HepG2 (cell line): ENCODE results near the gene ZFAND6. TPM values are rescaled to one million over a fixed set of nuclear protein-coding genes. Genes with fewer than 3 reads are reported as not detected.
A peak's percentile ranks its signal among the peaks of the same experiment; 100 is the strongest.

Experiments
- ASH2L ChIP-seq: fragments of 300-600, 200-600 bp; sonication (generic); IDR thresholded peaks from 2 replicates; pipeline ENCODE4 v1.7.0; 2017; ENCODE audit warnings: low read depth, mild to moderate bottlenecking, moderate library complexity, mixed read lengths, low read length; ENCODE audit not compliant: insufficient read length
- BCLAF1 ChIP-seq: fragments of 450-650 bp; IDR thresholded peaks from 2 replicates; pipeline ENCODE4 v1.6.1; 2017; ENCODE audit warnings: mild to moderate bottlenecking
- ERF ChIP-seq: IDR thresholded peaks from 2 replicates; pipeline ENCODE4 v1.6.1; 2018; ENCODE audit warnings: missing biosample characterization, missing genetic modification reagents
- HNRNPLL ChIP-seq: fragments of 200-400 bp; formaldehyde crosslinking; IDR thresholded peaks from 2 replicates; pipeline ENCODE4 v1.6.1; 2017; ENCODE audit warnings: mild to moderate bottlenecking, low read depth, low read length; ENCODE audit not compliant: poor library complexity, severe bottlenecking
- HOXA9 ChIP-seq: sonication (generic); formaldehyde crosslinking; IDR thresholded peaks from 2 replicates; pipeline ENCODE4 v1.8.1; 2022; ENCODE audit warnings: missing genetic modification reagents, mild to moderate bottlenecking, moderate library complexity, borderline replicate concordance
- HOXD1 ChIP-seq: sonication (generic); formaldehyde crosslinking; IDR thresholded peaks from 2 replicates; pipeline ENCODE4 v1.5.0; 2020; ENCODE audit warnings: missing genetic modification reagents
- JDP2 ChIP-seq: sonication (generic); formaldehyde crosslinking; IDR thresholded peaks from 2 replicates; pipeline ENCODE4 v1.8.1; 2022; ENCODE audit warnings: missing genetic modification reagents, borderline replicate concordance
- KAT8 ChIP-seq: IDR thresholded peaks from 2 replicates; pipeline ENCODE4 v1.6.1; 2016; ENCODE audit warnings: missing genetic modification reagents, missing compliant biosample characterization
- KDM5B ChIP-seq: sonication (generic); formaldehyde crosslinking; IDR thresholded peaks from 2 replicates; pipeline ENCODE4 v1.4.0; 2020; ENCODE audit warnings: missing genetic modification reagents, mild to moderate bottlenecking, borderline replicate concordance
- KLF15 ChIP-seq: sonication (generic); formaldehyde crosslinking; IDR thresholded peaks from 2 replicates; pipeline ENCODE4 v1.8.1; 2023; ENCODE audit warnings: borderline replicate concordance, mild to moderate bottlenecking, inconsistent platforms, missing genetic modification reagents, mixed read lengths
- RXRB ChIP-seq: IDR thresholded peaks from 2 replicates; pipeline ENCODE4 v1.6.1; 2016; ENCODE audit warnings: borderline replicate concordance, missing genetic modification reagents, missing compliant biosample characterization
- SNRNP70 ChIP-seq: fragments of 200-400 bp; formaldehyde crosslinking; IDR thresholded peaks from 2 replicates; pipeline ENCODE4 v1.6.1; 2017; ENCODE audit warnings: mild to moderate bottlenecking, low read depth, low read length, moderate library complexity
- SOX13 ChIP-seq, 3 experiments: fragments of 450-650 bp in 1 of 3; sonication (generic) in 1 of 3; formaldehyde crosslinking in 1 of 3; IDR thresholded peaks in 2 of 3; conservative IDR thresholded peaks in 1 of 3; 2 replicates each; pipeline versions ENCODE4 v1.5.0 to v1.6.1; 2016 to 2020; ENCODE audit warnings: antibody characterized with exemption in 1 of 3, mild to moderate bottlenecking in 1 of 3, missing compliant biosample characterization in 1 of 3, missing genetic modification reagents in 1 of 3, moderate library complexity in 1 of 3
- SP1 ChIP-seq, 2 experiments: fragments of 450-650 bp in 1 of 2; sonication (generic) in 1 of 2; formaldehyde crosslinking in 1 of 2; IDR thresholded peaks; 2 replicates each; pipeline versions ENCODE4 v1.4.0 to v1.6.1; 2016 to 2020; ENCODE audit warnings: missing genetic modification reagents in 1 of 2
- THRA ChIP-seq: sonication (generic); formaldehyde crosslinking; IDR thresholded peaks from 2 replicates; pipeline ENCODE4 v1.4.0; 2020; ENCODE audit warnings: missing genetic modification reagents, borderline replicate concordance
- TOE1 ChIP-seq: sonication (generic); formaldehyde crosslinking; IDR thresholded peaks from 2 replicates; pipeline ENCODE4 v1.4.0; 2020; ENCODE audit warnings: mild to moderate bottlenecking, missing genetic modification reagents
- YEATS4 ChIP-seq: sonication (generic); formaldehyde crosslinking; IDR thresholded peaks from 2 replicates; pipeline ENCODE4 v1.4.0; 2020; ENCODE audit warnings: missing genetic modification reagents, borderline replicate concordance
- ZNF138 ChIP-seq: sonication (generic); formaldehyde crosslinking; IDR thresholded peaks from 2 replicates; pipeline ENCODE4 v1.5.0; 2020; ENCODE audit warnings: mild to moderate bottlenecking, low read depth, missing genetic modification reagents
- ZNF232 ChIP-seq: sonication (generic); formaldehyde crosslinking; IDR thresholded peaks from 2 replicates; pipeline ENCODE4 v1.4.0; 2020; ENCODE audit warnings: missing genetic modification reagents, borderline replicate concordance
- ZNF275 ChIP-seq: sonication (generic); formaldehyde crosslinking; IDR thresholded peaks from 2 replicates; pipeline ENCODE4 v1.8.0; 2022; ENCODE audit warnings: missing genetic modification reagents, mild to moderate bottlenecking, inconsistent platforms, borderline replicate concordance
- ZNF552 ChIP-seq: sonication (generic); formaldehyde crosslinking; IDR thresholded peaks from 2 replicates; pipeline ENCODE4 v1.9.0; 2022; ENCODE audit warnings: missing genetic modification reagents, mild to moderate bottlenecking, borderline replicate concordance
- polyA plus RNA-seq, 8 experiments: library from polyadenylated mRNA; depleted of rRNA in 3 of 8; stranded (reverse) in 7 of 8; unstranded in 1 of 8; fragments of >200 nt; fragmentation: Illumina TruSeq in 4 of 8; extraction: Trizol in 4 of 8; gene quantifications; 2 replicates each; pipeline versions ENCODE4 v1.2.1 to v1.2.3, GENCODE V29; 2011 to 2016; ENCODE audit warnings: low read depth in 4 of 8, missing spikeins in 1 of 8, mixed read lengths in 1 of 8; ENCODE audit not compliant: insufficient read depth in 1 of 8
- total RNA-seq, 5 experiments: library from RNA; depleted of rRNA; stranded (reverse); fragments of >200 nt; fragmentation: Illumina TruSeq; extraction: Trizol; gene quantifications; 2 replicates each; pipeline ENCODE4 v1.2.3, GENCODE V29; 2016; ENCODE audit warnings: low read depth in 1 of 5
- TF ChIP-seq, protein P1 (sequence below): IDR thresholded peaks from 2 replicates; pipeline ENCODE4 v1.6.1; 2016; ENCODE audit warnings: missing genetic modification reagents, missing compliant biosample characterization

Gene ZFAND6
- total and polyA plus RNA-seq, 2 of the 13 experiments (the other 11 are each of a cell fraction or from before 2014, with no cell fraction given): 84.2 to 115 TPM

GRCh38 chr15:80072285-80072994 lies 13.0 kb downstream of the ZFAND6 start (continued):
- TF ChIP-seq ZNF138 (CRISPR knock-in tag) (no peak), ASH2L (peak; percentile 47), JDP2 (CRISPR knock-in tag) (no peak), HNRNPLL (no peak), YEATS4 (no peak), SP1 (IDR thresholded peaks at IDR 0.05) (no peak), SP1 (CRISPR knock-in tag; IDR thresholded peaks at IDR 0.05) (peak; percentile 55), SOX13 (IDR thresholded peaks at IDR 0.05) (peak; percentile 48), SOX13 (CRISPR knock-in tag; conservative IDR thresholded peaks at IDR 0.05 in 1 of 2, IDR thresholded peaks at IDR 0.05 in 1 of 2) (no peak), ZNF232 (CRISPR knock-in tag) (no peak), RXRB (peak; percentile 10; the same call in 1 of the 2 replicates), ZNF275 (CRISPR knock-in tag) (no peak), KDM5B (CRISPR knock-in tag) (no peak), ZNF552 (CRISPR knock-in tag) (no peak), KAT8 (CRISPR knock-in tag) (peak; percentile 52; the same call in 1 of the 2 replicates), HOXD1 (CRISPR knock-in tag) (no peak), KLF15 (CRISPR knock-in tag) (no peak), BCLAF1 (no peak), SNRNP70 (no peak), TOE1 (CRISPR knock-in tag) (no peak), HOXA9 (CRISPR knock-in tag) (no peak), THRA (CRISPR knock-in tag) (peak; percentile 28; the same call in 1 of the 2 replicates), ERF (CRISPR knock-in tag) (no peak)
- TF ChIP-seq, protein P1, sequence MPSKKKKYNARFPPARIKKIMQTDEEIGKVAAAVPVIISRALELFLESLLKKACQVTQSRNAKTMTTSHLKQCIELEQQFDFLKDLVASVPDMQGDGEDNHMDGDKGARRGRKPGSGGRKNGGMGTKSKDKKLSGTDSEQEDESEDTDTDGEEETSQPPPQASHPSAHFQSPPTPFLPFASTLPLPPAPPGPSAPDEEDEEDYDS (CRISPR knock-in tag): peak; percentile 52; the same call in 1 of the 2 replicates
